Putamen (tissue), 1 donor: Measurements from ENCODE around the gene STX8.

Experiments
- DNase-seq: peaks from one replicate; pipeline ENCODE4 v3.0.0-alpha.2; 2016; ENCODE audit warnings: low spot score

STX8 gene

GRCh38 chr17:9439851-9440250 is 135.8 kb downstream of the STX8 start:
- DNase-seq: no peak

GRCh38 chr17:9436630-9437029 is 139.0 kb downstream of the STX8 start:
- DNase-seq: no peak

- no peak for DNase-seq
These were observed 140.5 kb downstream of the STX8 start for GRCh38 chr17:9435165-9435564.

GRCh38 chr17:9434642-9435057 is 141.0 kb downstream of the STX8 start:
- DNase-seq: no peak

GRCh38 chr17:9432934-9433421 is 142.6 kb downstream of the STX8 start:
- no peak for DNase-seq

GRCh38 chr17:9432134-9432885 is 143.3 kb downstream of the STX8 start:
- no peak for DNase-seq

GRCh38 chr17:9431620-9432019 is 144.0 kb downstream of the STX8 start:
- DNase-seq: no peak

- DNase-seq: no peak
These were observed 147.9 kb downstream of the STX8 start for GRCh38 chr17:9427465-9428315.

GRCh38 chr17:9424071-9424640 is 151.5 kb downstream of the STX8 start:
- DNase-seq: no peak

- no peak for DNase-seq
These were observed 154.1 kb downstream of the STX8 start for GRCh38 chr17:9421525-9421924.

GRCh38 chr17:9419932-9420453 is 155.6 kb downstream of the STX8 start:
- no peak for DNase-seq

GRCh38 chr17:9414471-9414870 is 161.1 kb downstream of the STX8 start:
- DNase-seq: no peak

- DNase-seq: no peak
These were observed 164.9 kb downstream of the STX8 start for GRCh38 chr17:9410737-9411136.

- DNase-seq: no peak
These were observed 165.3 kb downstream of the STX8 start for GRCh38 chr17:9410301-9410700.

- DNase-seq: no peak
These were observed 165.7 kb downstream of the STX8 start for GRCh38 chr17:9409878-9410277.

- no peak for DNase-seq
These were observed 166.5 kb downstream of the STX8 start for GRCh38 chr17:9408868-9409829.

GRCh38 chr17:9408381-9408780 is 167.2 kb downstream of the STX8 start:
- no peak for DNase-seq

GRCh38 chr17:9406046-9406606 is 169.5 kb downstream of the STX8 start:
- no peak for DNase-seq

- no peak for DNase-seq
These were observed 172.4 kb downstream of the STX8 start for GRCh38 chr17:9403257-9403656.

- DNase-seq: no peak
These were observed 172.9 kb downstream of the STX8 start for GRCh38 chr17:9402590-9403199.

- no peak for DNase-seq
These were observed 174.2 kb downstream of the STX8 start for GRCh38 chr17:9401434-9401833.
